A673 (cell line): ENCODE data around the gene WDR18. TPM values are rescaled to one million over a fixed set of nuclear protein-coding genes. Genes with fewer than 3 reads are reported as not detected.

Experiments used
- BruUV-seq: library from RNA; stranded (reverse); fragments of 400-500 nt; replicated peaks from 2 replicates; lab custom pipeline; 2021; lab: Mats Ljungman, UMichigan
- CTCF ChIA-PET: fragments of 300-600 bp; sonication (Branson Sonifier 250); formaldehyde crosslinking; loops from one replicate; lab custom pipeline; 2022; ENCODE audit warnings: antibody characterized with exemption; lab: Charles Lee
- POLR2A ChIA-PET: fragments of 300-600 bp; sonication (Branson Sonifier 250); formaldehyde crosslinking; loops from one replicate; lab custom pipeline; 2022; ENCODE audit warnings: antibody characterized with exemption; ENCODE audit not compliant: low non-redundant PET; lab: Charles Lee
- DNase-seq: peaks from one replicate; pipeline ENCODE4 v3.0.0-alpha.2; 2015; ENCODE audit warnings: low spot score
- H3K27ac ChIP-seq: fragments of 200-600 bp; sonication (generic); 2 replicates; pipeline ENCODE4 v1.5.1; 2016; ENCODE audit warnings: mixed run types, low read depth, mild to moderate bottlenecking, mixed read lengths, antibody characterized with exemption, low read length; ENCODE audit not compliant: poor library complexity, severe bottlenecking
- H3K27me3 ChIP-seq: fragments of 200-600 bp; sonication (generic); replicated peaks from 2 replicates; pipeline ENCODE4 v1.6.1; 2017; ENCODE audit warnings: mixed run types, low read depth, mild to moderate bottlenecking, mixed read lengths, antibody characterized with exemption, low read length; ENCODE audit not compliant: insufficient read depth, poor library complexity
- H3K36me3 ChIP-seq: fragments of 200-600 bp; sonication (generic); 2 replicates; pipeline ENCODE4 v1.6.1; 2016; ENCODE audit warnings: mixed run types, mild to moderate bottlenecking, mixed read lengths, antibody characterized with exemption, low read length; ENCODE audit not compliant: insufficient read depth, poor library complexity, severe bottlenecking
- H3K4me1 ChIP-seq: fragments of 200-600 bp; sonication (generic); 2 replicates; pipeline ENCODE4 v1.6.1; 2017; ENCODE audit warnings: mixed run types, mild to moderate bottlenecking, mixed read lengths, antibody characterized with exemption, low read length; ENCODE audit not compliant: insufficient read depth, poor library complexity, severe bottlenecking
- H3K4me3 ChIP-seq: fragments of 200-600 bp; sonication (generic); 2 replicates; pipeline ENCODE4 v1.5.1; 2016; ENCODE audit warnings: low read depth, mixed run types, mild to moderate bottlenecking, mixed read lengths, low read length; ENCODE audit not compliant: poor library complexity, severe bottlenecking
- H3K9me3 ChIP-seq: fragments of 200-600 bp; sonication (generic); 2 replicates; pipeline ENCODE4 v1.6.1; 2016; ENCODE audit warnings: mixed run types, low read depth, mild to moderate bottlenecking, mixed read lengths, antibody characterized with exemption, low read length; ENCODE audit not compliant: poor library complexity, severe bottlenecking
- CTCF ChIP-seq: fragments of 300-800, 200-600 bp; sonication (generic); conservative IDR thresholded peaks from 2 replicates; pipeline ENCODE4 v1.5.1; 2017; ENCODE audit warnings: low read depth, mild to moderate bottlenecking, antibody characterized with exemption, low read length, moderate library complexity, mixed read lengths
- EZH2 ChIP-seq: fragments of 200-600 bp; sonication (generic); IDR thresholded peaks from 2 replicates; pipeline ENCODE4 v1.6.1; 2017; ENCODE audit warnings: borderline replicate concordance, low read depth, mild to moderate bottlenecking, mixed read lengths, antibody characterized with exemption, low read length; ENCODE audit not compliant: poor library complexity, severe bottlenecking
- intact Hi-C: fragments of 100-400 bp; cut with micrococcal nuclease; formaldehyde crosslinking; loops from one replicate; pipeline ENCODE4 v1.10.0; 2022; ENCODE audit not compliant: unreplicated experiment
- total RNA-seq: library from RNA; stranded (reverse); gene quantifications from 2 replicates; pipeline ENCODE4 v1.2.3, GENCODE V29; 2021

Gene WDR18
- total RNA-seq, 1 experiment from 2014 or later = 109 TPM

- TF ChIP-seq EZH2 (no peak), CTCF (no peak)
- H3K9me3 ChIP-seq = no peaks in the 10 kb centered on the region
- DNase-seq = no peak
- ChIA-PET CTCF (interaction anchor here (0.6 kb wide), 1 partner anchor 122 kb away, joined by 3 read pairs; no protein-coding TSS in a partner anchor), POLR2A (interaction anchor here (0.6 kb wide), 1 partner anchor 276 kb away, joined by 3 read pairs; no protein-coding TSS in a partner anchor)
- intact Hi-C loops = no loop called here
- no peak overlapping the region for H3K27ac ChIP-seq
- H3K36me3 ChIP-seq = peaks cover 32% of the 10 kb centered on the region
- no TSS peak for BruUV-seq
- H3K27me3 ChIP-seq = peaks cover 3% of the 10 kb centered on the region
- H3K4me3 ChIP-seq = no peak overlapping the region
- peaks cover 9% of the 10 kb centered on the region for H3K4me1 ChIP-seq
Observed at GRCh38 chr19:991174-991931, 7.2 kb downstream of the WDR18 start.

- intact Hi-C loops = no loop called here
- no peak for DNase-seq
Observed at GRCh38 chr19:991932-992669, 8.0 kb downstream of the WDR18 start.

More at GRCh38 chr19:991932-992669, 8.0 kb downstream of the WDR18 start:
- Histone ChIP-seq H3K4me3 (no peak overlapping the region), H3K27me3 (peaks cover 11% of the 10 kb centered on the region), H3K36me3 (peaks cover 25% of the 10 kb centered on the region), H3K9me3 (no peaks in the 10 kb centered on the region), H3K4me1 (peaks cover 12% of the 10 kb centered on the region), H3K27ac (no peak overlapping the region)
- ChIA-PET CTCF (no interaction called here), POLR2A (no interaction called here)
- no peak for TF ChIP-seq EZH2
- no peak for TF ChIP-seq CTCF
- no TSS peak for BruUV-seq
